GM23248 (cell line): ENCODE results near the gene C12orf76. TPM values are rescaled to one million over a fixed set of nuclear protein-coding genes. Genes with fewer than 3 reads are reported as not detected.

ENCODE experiments used
- DNase-seq: peaks from one replicate; pipeline ENCODE4 v3.0.0-alpha.2; 2015
- H2AFZ ChIP-seq: fragments of 200-600 bp; sonication (generic); 2 replicates; pipeline ENCODE4 v1.6.1; 2016; ENCODE audit warnings: antibody characterized with exemption
- H3F3A ChIP-seq: fragments of 200-600 bp; sonication (generic); 2 replicates; pipeline ENCODE4 v1.6.1; 2016; ENCODE audit warnings: mild to moderate bottlenecking, antibody characterized with exemption, mixed run types; ENCODE audit not compliant: insufficient read depth
- H3K27ac ChIP-seq: fragments of 200-600 bp; sonication (generic); 2 replicates; pipeline ENCODE4 v1.5.1; 2016; ENCODE audit warnings: mild to moderate bottlenecking
- H3K27me3 ChIP-seq: fragments of 200-600 bp; sonication (generic); replicated peaks from 2 replicates; pipeline ENCODE4 v1.6.1; 2016; ENCODE audit warnings: mild to moderate bottlenecking; ENCODE audit not compliant: insufficient read depth
- H3K36me3 ChIP-seq: fragments of 200-600 bp; sonication (generic); 2 replicates; pipeline ENCODE4 v1.6.1; 2016; ENCODE audit warnings: low read depth, mild to moderate bottlenecking
- H3K4me1 ChIP-seq: fragments of 200-600 bp; sonication (generic); 2 replicates; pipeline ENCODE4 v1.6.1; 2016; ENCODE audit warnings: mild to moderate bottlenecking; ENCODE audit not compliant: insufficient read depth
- H3K4me2 ChIP-seq: fragments of 200-600 bp; sonication (generic); one replicate; pipeline ENCODE4 v1.6.1; 2016; ENCODE audit warnings: mild to moderate bottlenecking; ENCODE audit not compliant: unreplicated experiment
- H3K4me3 ChIP-seq: fragments of 200-600 bp; sonication (generic); 2 replicates; pipeline ENCODE4 v1.5.1; 2016; ENCODE audit warnings: mild to moderate bottlenecking
- H3K79me2 ChIP-seq: fragments of 200-600 bp; sonication (generic); 2 replicates; pipeline ENCODE4 v1.6.1; 2016; ENCODE audit warnings: mild to moderate bottlenecking; ENCODE audit not compliant: insufficient read depth
- H3K9ac ChIP-seq: fragments of 200-600 bp; sonication (generic); 2 replicates; pipeline ENCODE4 v1.6.1; 2016; ENCODE audit warnings: mild to moderate bottlenecking
- H3K9me2 ChIP-seq: fragments of 200-600 bp; sonication (generic); 2 replicates; pipeline ENCODE4 v1.6.1; 2016; ENCODE audit warnings: mixed run types, mild to moderate bottlenecking, moderate library complexity; ENCODE audit not compliant: insufficient read depth
- H3K9me3 ChIP-seq: fragments of 200-600 bp; sonication (generic); one replicate; pipeline ENCODE4 v1.6.1; 2017; ENCODE audit warnings: low read depth
- H4K20me1 ChIP-seq: fragments of 200-600 bp; sonication (generic); 2 replicates; pipeline ENCODE4 v1.6.0; 2016; ENCODE audit not compliant: insufficient read depth
- EZH2 ChIP-seq: fragments of 200-600 bp; sonication (generic); IDR thresholded peaks from 2 replicates; pipeline ENCODE4 v1.6.1; 2018; ENCODE audit warnings: antibody characterized with exemption, mild to moderate bottlenecking; ENCODE audit not compliant: insufficient read depth, poor library complexity, severe bottlenecking
- EZH2phosphoT487 ChIP-seq: fragments of 200-600 bp; sonication (generic); IDR thresholded peaks from 2 replicates; pipeline ENCODE4 v1.6.1; 2018; ENCODE audit warnings: antibody characterized with exemption, moderate library complexity, mild to moderate bottlenecking, low read depth; ENCODE audit not compliant: insufficient read depth
- WGBS, 2 experiments: methylation state at CpG; one replicate each; pipeline ENCODE4 v1.1.6; 2015 to 2017; ENCODE audit warnings: low lambda C conversion rate in 2 of 2, low coverage in 1 of 2; ENCODE audit errors: missing lambda C conversion rate in 2 of 2; 5-methylcytosine and 5-hydroxymethylcytosine counted together
- in situ Hi-C: fragments of 300-500 bp; cut with MboI; formaldehyde crosslinking; loops from 2 replicates; pipeline ENCODE4 v1.15.0; 2020
- polyA plus RNA-seq: library from polyadenylated mRNA; unstranded; fragments of >200 nt; fragmentation: Nextera tagmentation; extraction: Ambion mirVana; gene quantifications from 2 replicates; pipeline ENCODE4 v1.2.1, GENCODE V29; 2016
- total RNA-seq: library from RNA; depleted of rRNA; stranded (reverse); fragments of >200 nt; shearing (Covaris generic); gene quantifications from 2 replicates; pipeline ENCODE4 v1.2.3, GENCODE V29; 2014

Gene C12orf76
- total and polyA plus RNA-seq, 2 experiments from 2014 or later: 12.3 to 21.2 TPM

DNA sequence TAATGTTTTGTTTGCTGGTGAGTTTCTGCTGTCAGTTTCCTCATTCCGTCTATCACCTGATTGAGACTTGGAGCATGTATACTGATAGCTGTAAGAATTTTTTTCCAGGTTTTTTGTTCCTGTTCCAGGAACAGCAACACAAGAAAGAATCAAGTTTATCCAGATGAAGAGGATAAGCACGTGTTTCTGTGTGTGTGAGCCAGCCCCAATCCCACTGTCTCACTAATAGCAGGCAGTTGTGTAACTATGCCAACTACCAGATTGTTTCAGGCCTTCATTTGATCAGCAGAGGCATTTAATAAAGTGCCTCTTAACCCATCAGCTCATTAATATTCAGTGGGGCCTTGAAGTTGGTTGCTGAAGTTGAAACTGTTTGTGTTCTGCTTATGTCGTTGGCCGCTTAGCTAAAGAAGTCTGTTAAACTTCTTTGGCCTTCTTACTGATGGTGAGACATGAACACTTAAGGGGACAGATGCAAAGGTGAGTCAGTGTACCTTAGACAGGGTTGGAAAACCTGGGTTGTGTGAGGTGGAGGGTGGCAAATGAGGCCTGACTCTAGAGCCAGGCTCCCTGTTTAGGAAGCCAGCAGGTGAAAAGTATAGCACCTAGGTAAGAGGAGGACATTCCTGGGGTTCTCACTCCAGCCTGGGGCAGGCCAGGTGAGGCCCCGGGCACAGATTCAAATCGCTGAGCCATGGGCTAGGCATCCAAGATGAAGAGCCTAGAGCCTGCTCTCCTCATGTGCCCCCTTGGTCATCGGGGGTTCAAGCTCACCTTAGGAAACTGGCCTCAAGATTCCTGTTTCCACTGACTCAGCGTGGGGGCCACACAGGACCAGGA is 45.4 kb downstream of the C12orf76 start:
- Histone ChIP-seq H3K4me2 (peak overlapping the region; percentile 92), H3K27ac (peak overlapping the region; percentile 88), H3K36me3 (peaks cover 18% of the 10 kb centered on the region), H4K20me1 (0 out of 2 replicates have a peak, but pooled peaks cover 5% of the 10 kb centered on the region), H3K9me2 (no peaks in the 10 kb centered on the region), H3K9ac (peak overlapping the region; percentile 64), H3K4me1 (peaks cover 36% of the 10 kb centered on the region), H3K79me2 (peaks cover 70% of the 10 kb centered on the region), H3K9me3 (no peaks in the 10 kb centered on the region), H2AFZ (no peak overlapping the region), H3F3A (peaks cover 70% of the 10 kb centered on the region), H3K4me3 (peak overlapping the region; percentile 96), H3K27me3 (no peaks in the 10 kb centered on the region)
- DNase-seq: peak; percentile 70
- TF ChIP-seq EZH2phosphoT487 (no peak), EZH2 (no peak)
- in situ Hi-C loops: no loop called here
- whole genome bisulfite sequencing, 2 experiments: 69 to 76% methylated on average over 8 of the region's 8 CpGs

DNA sequence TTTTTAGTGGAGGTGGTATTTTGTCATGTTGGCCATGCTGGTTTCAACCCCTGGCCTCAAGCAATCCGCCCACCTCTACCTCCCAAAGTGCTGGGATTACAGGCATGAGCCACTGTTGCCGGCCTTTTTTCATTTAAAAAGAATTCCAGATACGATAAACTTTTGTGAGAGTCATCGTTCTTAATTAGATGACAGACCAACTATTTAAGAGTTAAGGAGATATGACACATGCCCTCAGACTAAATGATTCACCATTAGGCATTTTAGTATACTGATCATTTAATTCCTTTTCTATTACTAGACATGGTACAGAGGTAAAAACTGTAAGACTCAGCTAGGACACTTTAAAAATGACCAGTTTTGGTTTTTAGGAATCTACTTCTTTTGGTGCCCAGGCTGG is 46.7 kb downstream of the C12orf76 start:
- Histone ChIP-seq H3K9ac (peak overlapping the region; percentile 64), H3K9me2 (no peaks in the 10 kb centered on the region), H3K4me2 (peak overlapping the region; percentile 92), H3K4me1 (peaks cover 39% of the 10 kb centered on the region), H4K20me1 (no peaks in the 10 kb centered on the region), H3K27me3 (no peaks in the 10 kb centered on the region), H3K79me2 (peaks cover 61% of the 10 kb centered on the region), H3K36me3 (peaks cover 18% of the 10 kb centered on the region), H3K4me3 (peak overlapping the region; percentile 96), H3K27ac (peak overlapping the region; percentile 88), H2AFZ (no peak overlapping the region), H3K9me3 (no peaks in the 10 kb centered on the region), H3F3A (peaks cover 65% of the 10 kb centered on the region)
- TF ChIP-seq EZH2 (no peak), EZH2phosphoT487 (no peak)
- DNase-seq: peak; percentile 94
- in situ Hi-C loops: no loop called here
- 0 to 1% methylated on average over 4 of the region's 4 CpGs for WGBS, 2 experiments

DNA sequence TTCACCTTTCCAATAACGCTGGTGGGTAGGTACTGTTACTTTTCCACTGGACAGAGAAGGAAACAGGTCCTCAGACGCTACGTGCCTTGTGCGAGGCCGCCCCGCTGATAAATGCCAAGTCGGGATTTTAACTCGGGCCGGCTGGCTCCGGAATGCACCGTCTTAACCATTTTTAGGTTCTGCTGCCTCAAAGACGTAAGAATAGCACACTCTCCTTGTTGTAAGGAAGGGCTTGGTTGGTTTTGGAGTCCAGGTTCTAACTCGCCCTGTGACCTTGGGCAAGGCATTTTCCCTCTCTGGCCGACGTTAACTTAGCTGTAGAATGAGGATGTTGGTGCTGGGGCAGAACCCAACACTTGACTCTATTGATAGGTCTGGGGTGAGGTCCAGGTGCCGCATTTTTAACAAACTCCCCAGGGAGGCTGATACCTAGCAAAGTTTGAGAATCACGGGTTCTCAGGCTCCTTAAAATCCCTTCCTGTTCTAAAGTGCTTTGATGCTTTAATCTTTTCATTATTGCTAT is 48.3 kb downstream of the C12orf76 start:
- peak; percentile 79 for DNase-seq
- Histone ChIP-seq H3K36me3 (peaks cover 10% of the 10 kb centered on the region), H3K4me2 (peak overlapping the region; percentile 92), H3K79me2 (peaks cover 61% of the 10 kb centered on the region), H3K9me3 (no peaks in the 10 kb centered on the region), H3F3A (peaks cover 64% of the 10 kb centered on the region), H4K20me1 (no peaks in the 10 kb centered on the region), H2AFZ (peak overlapping the region; percentile 58), H3K9ac (peak overlapping the region; percentile 93), H3K4me3 (peak overlapping the region; percentile 96), H3K27ac (peak overlapping the region; percentile 43), H3K9me2 (no peaks in the 10 kb centered on the region), H3K4me1 (peaks cover 43% of the 10 kb centered on the region), H3K27me3 (no peaks in the 10 kb centered on the region)
- no peak for TF ChIP-seq EZH2
- no peak for TF ChIP-seq EZH2phosphoT487
- in situ Hi-C loops: no loop called here
- 0% methylated on average over 17 of the region's 17 CpGs for WGBS, 2 experiments

GRCh38 chr12:109999649-109999971 is 48.7 kb downstream of the C12orf76 start:
- Histone ChIP-seq H3K79me2 (peaks cover 61% of the 10 kb centered on the region), H3F3A (peaks cover 64% of the 10 kb centered on the region), H3K9me3 (no peaks in the 10 kb centered on the region), H3K27ac (peak overlapping the region; percentile 43), H4K20me1 (no peaks in the 10 kb centered on the region), H3K9ac (peak overlapping the region; percentile 93), H3K4me3 (peak overlapping the region; percentile 96), H3K27me3 (no peaks in the 10 kb centered on the region), H3K9me2 (no peaks in the 10 kb centered on the region), H3K4me1 (peaks cover 48% of the 10 kb centered on the region), H3K36me3 (peaks cover 5% of the 10 kb centered on the region), H3K4me2 (peak overlapping the region; percentile 92), H2AFZ (peak overlapping the region; percentile 58)
- in situ Hi-C loops: no loop called here
- no peak for TF ChIP-seq EZH2phosphoT487
- no peak for TF ChIP-seq EZH2
- DNase-seq: no peak
- WGBS, 2 experiments: 1% methylated on average over 22 to 26 of the region's 27 CpGs
